ENCODE data around the gene PSMA4.

Gene PSMA4

GRCh38 chr15:78561490-78561889 lies 21.2 kb downstream of the PSMA4 start:
- TF ChIP-seq CTCF (conservative IDR thresholded peaks at IDR 0.05) (no peak), ZFX (IDR thresholded peaks at IDR 0.05) (no peak)

GRCh38 chr15:78563092-78563491 lies 22.8 kb downstream of the PSMA4 start:
- TF ChIP-seq CTCF (conservative IDR thresholded peaks at IDR 0.05) (no peak), ZFX (IDR thresholded peaks at IDR 0.05) (no peak)
- no peak overlapping the region for H3K27ac ChIP-seq

More at GRCh38 chr15:78561490-78561889, 21.2 kb downstream of the PSMA4 start:
- no peak overlapping the region for H3K27ac ChIP-seq

GRCh38 chr15:78564743-78565096 lies 24.5 kb downstream of the PSMA4 start:
- H3K27ac ChIP-seq: peak overlapping the region; percentile 78
- no peak for TF ChIP-seq ZFX (IDR thresholded peaks at IDR 0.05)
- TF ChIP-seq CTCF (conservative IDR thresholded peaks at IDR 0.05): no peak

- H3K27ac ChIP-seq: peak within 1 kb of the TSS; percentile 78
- TF ChIP-seq CTCF (conservative IDR thresholded peaks at IDR 0.05) (no peak), ZFX (IDR thresholded peaks at IDR 0.05) (no peak; the same call in 1 of the 2 replicates)
These were observed 25.1 kb downstream of the PSMA4 start, which contains the start of gene CHRNA5 for GRCh38 chr15:78565097-78565950. CHRNA5 (plus strand) TSS chr15:78565520; CDS start chr15:78565720, 200 bp downstream.

GRCh38 chr15:78565951-78566774 lies 25.9 kb downstream of the PSMA4 start:
- TF ChIP-seq CTCF (conservative IDR thresholded peaks at IDR 0.05): peak; percentile 48
- no peak for TF ChIP-seq ZFX (IDR thresholded peaks at IDR 0.05)

GRCh38 chr15:78567531-78567930 lies 27.3 kb downstream of the PSMA4 start:
- no peak for TF ChIP-seq CTCF (conservative IDR thresholded peaks at IDR 0.05)
- no peak for TF ChIP-seq ZFX (IDR thresholded peaks at IDR 0.05)
- H3K27ac ChIP-seq: no peak overlapping the region

More at GRCh38 chr15:78565951-78566774, 25.9 kb downstream of the PSMA4 start:
- H3K27ac ChIP-seq: peak overlapping the region; percentile 78

- TF ChIP-seq ZFX (IDR thresholded peaks at IDR 0.05) (no peak), CTCF (conservative IDR thresholded peaks at IDR 0.05) (no peak)
- no peak overlapping the region for H3K27ac ChIP-seq
These were observed 30.5 kb downstream of the PSMA4 start for GRCh38 chr15:78570710-78571109.
